ENCODE measurements around the gene HERC2.
A peak's percentile ranks its signal among the peaks of the same experiment; 100 is the strongest.

Gene HERC2

DNA sequence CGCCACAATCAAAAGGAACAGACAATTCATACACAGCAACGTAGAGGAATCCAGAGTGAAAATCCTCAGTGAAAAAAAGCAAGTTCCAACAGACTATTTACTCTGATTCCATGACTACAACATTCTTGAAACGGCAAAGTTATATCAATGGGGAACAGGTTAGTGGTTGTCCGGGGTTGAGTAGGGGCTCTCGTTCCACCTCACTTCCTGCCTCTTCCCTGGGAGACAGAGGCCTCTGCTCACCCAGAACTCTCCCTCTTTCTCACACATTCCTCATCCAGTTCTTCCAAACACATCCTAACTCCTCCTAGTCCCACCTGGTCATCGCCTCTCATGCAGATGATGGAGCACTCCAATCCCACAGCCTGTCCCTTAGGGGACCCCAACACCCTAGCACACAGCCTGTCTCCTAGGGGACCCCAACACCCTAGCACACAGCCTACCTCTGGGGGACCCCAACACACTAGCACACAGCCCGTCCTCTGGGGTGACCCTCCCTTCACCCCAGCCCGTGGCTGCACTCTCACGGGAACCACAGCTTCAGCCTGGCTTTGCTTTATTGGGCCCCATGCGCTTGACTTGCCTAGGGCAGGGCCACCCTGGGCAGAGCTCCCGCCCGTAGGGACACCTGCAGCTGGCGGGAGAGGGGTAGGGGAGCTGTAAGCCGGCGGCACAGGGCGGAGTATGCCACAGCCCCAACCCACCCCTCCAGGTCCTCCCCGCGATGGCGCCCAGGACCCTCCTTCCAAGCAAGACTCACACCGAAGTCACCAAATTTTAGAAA, 228.0 kb downstream of the HERC2 start:
- DNase-seq: no peak

DNA sequence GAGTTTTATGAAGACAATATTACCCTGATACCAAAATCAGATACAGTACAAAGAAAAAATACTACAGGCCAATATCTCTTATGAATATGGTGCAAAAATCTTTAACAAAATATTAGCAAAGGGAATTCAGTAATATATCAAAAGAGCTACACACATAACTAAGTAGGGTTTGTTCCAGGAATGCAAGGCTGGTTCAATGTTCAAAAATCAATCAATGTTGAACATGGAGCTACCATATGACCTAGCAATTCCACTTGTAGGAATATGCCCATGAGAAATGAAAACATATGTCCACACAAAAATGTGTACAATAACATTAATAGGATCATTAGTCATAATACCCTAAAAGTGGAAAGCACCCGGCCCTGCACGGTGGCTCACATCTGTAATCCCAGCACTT, 230.7 kb downstream of the HERC2 start:
- no peak for DNase-seq

DNA sequence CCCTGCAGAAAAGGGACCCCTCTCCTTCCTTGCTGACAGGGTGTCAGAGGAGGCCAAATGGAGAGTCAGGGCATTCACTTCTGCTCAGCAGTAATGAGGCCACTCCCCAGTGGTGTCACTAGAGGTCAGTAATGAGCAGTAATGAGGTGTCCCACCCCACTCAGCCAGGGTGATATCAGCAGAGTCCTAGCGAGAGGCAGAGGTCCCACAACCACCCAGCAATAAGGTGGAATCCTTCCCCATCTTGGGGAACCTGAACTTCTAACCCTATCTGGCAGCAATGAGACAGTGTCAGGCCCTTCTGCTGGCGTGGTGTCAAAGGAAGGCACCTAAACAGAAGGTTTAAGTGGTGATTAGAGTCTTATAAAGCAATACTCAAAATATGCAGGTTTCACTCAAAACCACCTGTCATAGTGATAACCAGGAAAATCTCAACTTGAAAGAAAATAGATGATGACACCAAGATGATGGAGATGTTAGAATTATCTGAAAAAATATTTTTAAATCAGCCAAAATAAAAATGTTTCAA, 235.7 kb downstream of the HERC2 start:
- no peak for DNase-seq

DNA sequence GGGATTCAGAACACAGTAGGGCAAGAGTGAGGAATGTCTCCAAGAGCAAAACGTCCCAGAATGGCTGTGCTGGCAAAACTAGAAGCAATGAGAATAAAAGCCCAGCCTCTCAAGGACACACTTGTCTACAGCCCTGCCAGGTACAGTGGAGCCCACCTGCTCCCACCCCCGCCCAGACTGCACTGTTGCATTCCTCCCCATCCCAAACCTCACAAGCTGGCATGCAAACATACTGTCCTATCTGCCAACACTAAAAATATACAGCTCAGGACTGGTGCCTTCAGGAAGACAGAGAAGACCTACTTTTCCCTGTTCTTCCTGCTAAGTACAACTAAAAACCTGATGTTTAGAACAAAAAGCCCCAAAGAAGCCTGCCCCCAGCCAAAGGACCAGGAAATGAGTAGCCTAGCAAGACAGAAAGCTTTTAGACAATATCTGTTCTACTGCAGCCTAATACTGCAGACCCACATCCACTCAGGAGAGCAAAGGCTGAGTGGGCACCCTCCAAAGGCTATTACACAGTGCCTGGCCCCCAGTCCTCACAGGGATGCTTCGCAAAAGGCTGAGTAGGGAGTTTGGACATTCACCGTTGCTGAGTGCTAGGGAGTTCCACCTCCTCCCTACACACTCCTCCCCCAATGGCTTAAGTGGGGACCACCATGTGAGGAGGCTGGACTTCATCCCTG, 236.3 kb downstream of the HERC2 start:
- DNase-seq: no peak

DNA sequence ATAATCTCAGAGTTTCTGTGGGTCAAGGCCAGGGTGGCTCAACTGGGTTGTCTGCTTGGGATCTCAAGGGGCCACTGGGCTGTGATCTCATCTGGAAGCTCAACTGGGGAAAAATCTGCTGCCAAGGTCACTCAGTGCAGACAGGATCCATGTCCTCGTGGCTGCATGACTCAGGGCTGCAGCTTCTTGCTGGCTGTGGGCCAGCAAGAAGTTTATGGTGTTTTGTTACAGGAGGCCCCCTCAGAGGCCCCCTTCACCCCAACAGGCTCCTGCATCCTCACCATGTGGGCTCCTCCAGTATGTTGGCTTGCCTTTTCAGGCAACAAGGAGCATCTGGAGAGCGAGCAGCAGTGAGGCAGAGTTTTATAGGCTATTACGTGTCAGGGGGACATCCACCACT, 237.4 kb downstream of the HERC2 start:
- DNase-seq: no peak

DNA sequence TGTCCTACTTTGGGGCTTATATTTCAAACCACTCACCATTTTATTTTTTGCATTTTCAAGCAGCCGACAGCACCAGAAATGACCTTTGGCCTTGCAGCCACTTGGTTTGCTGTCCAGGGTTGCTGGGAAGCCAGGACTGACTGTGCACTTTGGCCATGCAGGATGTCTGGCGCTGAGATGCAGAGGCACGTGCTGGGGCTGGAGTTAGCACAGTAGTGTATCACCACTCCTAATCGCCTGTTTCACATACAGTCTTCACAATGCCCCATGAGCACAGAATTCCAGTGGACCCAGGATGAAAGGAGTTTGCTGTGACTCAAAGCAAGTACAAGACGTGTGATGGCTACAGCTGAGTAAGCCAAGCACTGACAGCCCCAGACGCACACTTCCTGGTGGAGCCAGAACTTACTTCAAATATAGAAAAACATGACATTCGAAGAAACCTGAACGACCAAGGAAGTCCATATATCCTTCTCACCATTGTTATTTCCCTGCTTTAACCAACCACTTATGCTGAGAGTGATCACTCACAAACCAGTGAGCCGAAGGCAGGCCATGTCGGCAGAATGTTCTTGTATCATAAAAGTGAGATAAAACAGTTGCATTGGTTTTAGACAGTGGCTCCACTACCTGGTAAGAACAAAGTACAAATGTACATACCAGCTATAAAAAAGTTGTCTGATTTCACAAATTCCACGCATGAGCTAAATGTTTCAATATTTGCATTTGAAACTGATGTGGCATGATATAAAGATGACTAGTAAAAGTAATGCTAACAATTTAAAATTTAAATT, 238.9 kb downstream of the HERC2 start:
- DNase-seq: no peak

DNA sequence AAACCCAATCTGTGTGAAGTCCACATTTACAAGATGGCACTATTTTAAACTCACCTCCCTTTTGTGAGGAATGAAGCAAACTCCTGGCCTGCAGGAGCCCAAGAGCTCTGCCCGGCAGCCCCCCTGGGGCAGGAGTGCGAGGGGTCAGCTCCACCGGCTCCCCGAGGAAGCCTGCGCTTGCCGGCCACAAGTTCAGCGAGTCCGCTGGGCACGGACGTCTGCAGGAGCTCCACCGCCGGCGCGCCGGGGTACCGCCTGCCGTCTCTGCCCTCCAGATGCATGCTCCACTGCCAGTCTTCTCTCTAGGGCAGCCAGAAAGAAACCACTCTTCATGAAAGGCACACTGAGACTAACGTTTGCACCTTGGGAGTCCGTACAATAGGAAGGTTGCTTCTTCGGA, 240.4 kb downstream of the HERC2 start:
- DNase-seq: no peak

DNA sequence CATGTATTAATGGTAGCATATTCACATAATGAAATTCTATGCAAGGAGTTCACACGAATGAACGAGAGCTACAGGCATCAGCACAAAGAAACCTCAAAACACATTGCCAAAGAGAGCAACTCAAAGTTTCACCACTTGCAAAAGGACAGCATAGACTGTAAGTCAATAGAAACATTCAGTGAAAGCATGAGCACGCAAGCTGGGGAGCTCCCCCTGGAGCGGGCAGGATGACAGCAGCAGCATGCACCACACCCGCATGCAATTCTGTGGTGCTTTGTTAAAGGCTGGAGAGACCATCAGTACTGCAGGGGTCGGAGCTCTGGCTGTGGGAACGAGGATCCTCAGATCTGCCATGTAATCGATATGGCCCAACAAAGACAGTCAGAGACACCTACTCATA, 241.6 kb downstream of the HERC2 start:
- DNase-seq: no peak

DNA sequence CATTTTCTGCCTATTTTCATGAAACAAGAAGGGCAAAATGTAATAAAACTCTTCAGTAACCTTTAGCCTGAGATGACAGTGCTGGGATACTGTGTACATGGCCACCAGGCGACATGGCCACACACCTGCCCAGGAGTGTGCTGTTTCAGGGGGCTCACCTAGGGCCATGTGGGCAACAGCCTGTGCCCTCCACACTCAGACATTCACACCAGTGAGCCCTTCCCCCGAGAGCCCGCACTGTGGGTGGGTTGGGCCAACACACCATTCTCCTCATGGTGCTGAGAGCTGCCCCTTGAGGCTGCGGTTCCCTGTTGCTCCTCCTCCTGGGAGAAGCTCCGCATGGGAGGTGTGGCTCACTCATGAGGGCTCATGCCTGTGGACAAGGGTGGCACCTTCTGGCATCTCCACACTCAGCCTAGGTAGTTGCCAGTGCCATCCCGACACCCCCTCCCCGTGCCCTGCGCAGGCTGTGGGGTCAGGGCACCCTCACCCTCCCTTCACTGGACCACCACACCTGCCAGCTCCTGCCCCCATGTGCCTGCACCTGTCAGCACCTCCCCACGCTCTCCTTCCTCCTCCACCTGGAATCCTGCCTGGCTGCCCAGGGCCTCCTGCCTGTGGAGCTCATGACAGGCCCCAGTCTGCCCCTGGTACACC, 242.5 kb downstream of the HERC2 start:
- no peak for DNase-seq

DNA sequence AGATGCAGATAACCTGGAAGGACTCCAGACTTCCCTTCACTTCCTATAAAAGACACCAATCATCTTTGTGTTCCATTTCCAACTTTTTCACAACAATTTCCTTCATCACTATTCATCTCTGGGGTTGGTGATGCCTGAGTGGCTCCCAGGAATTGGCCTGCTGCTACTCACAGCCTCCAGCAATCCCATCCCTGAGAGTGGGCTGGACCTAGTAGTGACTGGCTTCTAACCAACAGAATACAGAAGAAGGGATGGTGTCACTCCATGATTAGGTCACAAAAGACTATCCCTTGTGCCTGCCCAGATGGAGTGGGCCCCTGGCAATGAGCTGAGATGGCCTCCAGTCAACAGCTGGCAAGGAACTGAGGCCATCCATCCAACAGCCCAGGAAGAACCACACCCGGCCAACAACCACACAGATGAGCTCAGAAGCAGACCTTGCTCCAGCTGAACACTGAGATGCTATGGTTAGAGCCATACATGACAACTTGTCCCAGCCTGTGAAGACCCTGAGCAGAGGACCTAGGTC, 243.7 kb downstream of the HERC2 start:
- DNase-seq: no peak

DNA sequence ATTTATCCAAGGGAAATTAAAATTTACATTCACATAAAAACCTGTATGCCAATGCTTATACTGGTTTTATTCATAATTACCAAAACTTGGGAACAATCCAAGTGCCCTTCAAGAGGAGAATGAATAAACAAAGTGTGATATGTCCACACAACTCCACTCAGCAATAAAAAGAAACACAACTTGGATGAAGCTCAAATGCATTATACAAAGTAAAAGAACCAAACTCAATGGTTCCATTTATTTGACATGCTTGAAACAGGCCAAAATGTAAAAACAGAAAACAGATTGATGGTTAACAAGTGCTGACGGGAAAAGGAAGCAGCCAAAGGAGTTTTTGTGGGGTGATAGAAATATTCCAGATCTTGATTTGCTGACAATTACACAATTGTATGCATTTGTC, 246.4 kb downstream of the HERC2 start:
- DNase-seq: peak; percentile 36

DNA sequence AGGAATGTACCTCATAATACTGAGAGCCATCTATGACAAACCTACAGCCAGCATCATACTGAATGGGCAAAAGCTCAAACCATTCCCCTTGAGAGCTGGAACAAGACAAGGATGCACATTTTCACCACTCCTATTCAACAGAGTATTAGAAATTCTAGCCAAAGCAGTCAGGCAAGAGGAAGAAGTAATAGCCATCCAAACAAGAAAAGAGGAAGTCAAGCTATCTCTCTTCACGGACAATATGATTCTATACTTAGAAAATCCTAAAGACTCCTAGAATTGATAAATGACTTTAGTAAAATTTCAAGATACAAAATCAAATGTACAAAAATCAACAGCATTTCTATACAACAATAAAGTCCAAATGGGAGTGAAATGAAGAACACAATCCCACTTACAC, 253.0 kb downstream of the HERC2 start:
- no peak for DNase-seq

DNA sequence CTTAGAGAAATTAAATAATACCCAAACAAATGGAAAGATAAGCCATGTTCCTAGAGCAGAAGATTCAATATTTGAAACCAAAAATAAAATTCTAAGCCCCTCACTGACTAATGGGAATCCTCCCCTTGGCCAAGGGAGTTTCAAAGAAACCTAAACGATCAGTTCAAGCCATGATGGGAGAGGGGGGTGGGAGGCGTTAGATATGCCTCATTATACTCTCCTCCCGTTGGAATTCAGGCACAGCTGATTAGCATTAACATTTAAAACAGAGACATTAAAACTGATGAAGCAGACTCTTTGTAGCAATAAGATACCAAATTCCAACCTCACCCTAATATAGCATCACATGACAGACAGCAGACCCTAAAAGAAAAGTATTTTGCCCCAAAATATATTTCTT, 255.7 kb downstream of the HERC2 start:
- DNase-seq: no peak

Measured in NCI-H2081 treated with DMSO at 0.1 percent for 48 hours (cell line).